Measurements from ENCODE around the gene ZC3HAV1.

ZC3HAV1 gene

DNA sequence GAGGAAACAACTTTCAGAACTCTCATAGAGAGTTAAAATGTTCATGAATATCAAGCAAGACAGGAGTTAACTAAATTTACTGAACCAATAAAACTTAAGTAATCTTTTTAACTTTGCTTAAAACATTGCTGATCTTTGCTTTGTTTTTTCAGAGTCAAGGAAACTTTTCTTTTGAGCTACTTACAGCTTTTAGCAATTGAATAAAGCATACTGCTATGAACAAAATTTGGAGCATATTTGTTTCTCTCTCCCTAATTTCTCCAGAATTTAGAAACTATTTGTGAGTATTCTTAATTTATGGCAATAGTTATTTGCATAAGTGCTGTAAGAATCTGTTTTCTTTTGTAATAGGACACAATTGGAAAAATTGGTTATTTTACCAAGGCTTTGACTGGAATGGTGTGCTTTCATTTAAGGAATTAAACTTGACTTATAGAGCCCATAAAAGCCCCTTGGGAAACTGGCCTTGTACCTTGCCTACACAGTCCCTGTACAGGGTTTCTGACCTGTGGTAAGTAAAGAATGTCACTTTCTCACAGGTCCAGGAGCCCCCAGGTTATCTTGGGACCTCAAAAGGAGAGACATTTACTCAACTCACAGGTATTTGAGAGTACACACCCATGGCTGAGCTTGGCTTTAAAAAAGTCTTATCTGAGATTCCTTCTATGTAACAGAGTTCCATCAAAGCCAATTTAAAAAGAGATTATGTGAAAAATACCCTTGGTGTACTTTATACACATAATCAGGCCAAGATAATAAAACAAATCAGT, 105.0 kb downstream of the ZC3HAV1 start:
- DNase-seq = no peak

DNA sequence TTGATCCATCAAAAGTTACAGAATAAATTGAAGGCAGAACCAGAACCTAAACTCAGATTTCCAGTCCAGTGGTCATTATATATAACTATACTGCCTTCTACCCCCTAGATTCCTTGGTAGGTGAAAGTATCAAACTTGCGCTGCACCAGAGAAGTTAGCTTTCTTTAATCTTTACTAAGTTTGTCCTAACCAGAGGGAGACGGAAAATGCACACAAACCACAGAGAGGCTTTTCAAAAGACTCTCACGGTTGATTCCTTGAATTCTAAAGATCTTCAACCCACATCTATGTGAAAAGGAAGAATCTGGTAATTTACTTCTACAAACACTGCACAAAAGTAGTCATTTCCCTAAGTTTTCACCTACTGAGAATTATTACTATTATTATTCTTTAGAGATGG, 110.1 kb downstream of the ZC3HAV1 start:
- no peak for DNase-seq

All from NCI-H748 treated with DMSO at 0.1 percent for 48 hours (cell line).